ENCODE data around the gene ENDOD1. TPM values are rescaled to one million over a fixed set of nuclear protein-coding genes. Genes with fewer than 3 reads are reported as not detected.
A peak's percentile ranks its signal among the peaks of the same experiment; 100 is the strongest.

Gene ENDOD1
- polyA plus RNA-seq, 3 donors, result 1.3 to 3.4 (median 3.2) TPM

DNA sequence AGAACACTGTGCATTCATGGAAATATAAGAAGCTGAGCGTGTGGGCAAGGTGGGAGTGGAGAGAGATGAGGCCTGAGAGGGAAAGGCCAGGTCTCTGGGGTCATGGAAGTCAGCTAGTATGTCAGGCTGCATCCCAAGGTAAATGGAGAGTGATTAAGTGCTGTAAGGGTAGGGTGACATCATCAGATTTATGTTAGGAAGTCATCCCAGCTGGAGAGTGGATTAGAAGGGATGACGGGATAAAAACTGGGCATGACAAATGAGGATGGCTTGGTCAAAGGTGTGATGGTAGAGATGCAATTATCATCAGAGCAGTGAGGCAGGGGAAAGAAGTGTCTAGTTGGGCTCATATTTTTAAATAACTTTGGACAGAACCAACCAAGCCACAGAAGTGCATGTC is 3.5 kb upstream of the ENDOD1 start:
- Histone ChIP-seq H3K9me3 (replicated peaks in 1 of 2; ENCODE audit: control insufficient read depth in 1 of 2, insufficient read depth in 1 of 2, low read length in 2 of 2) (no peaks in the 10 kb centered on the region), H3K27me3 (ENCODE audit: control insufficient read depth in 2 of 2, insufficient read depth in 2 of 2, low read length in 2 of 2) (peaks cover 3 to 8% of the 10 kb centered on the region in 2 donors), H2AFZ (ENCODE audit: insufficient read depth, low read depth, low read length, poor library complexity, severe bottlenecking) (no peak overlapping the region), H3K4me2 (replicated peaks; ENCODE audit: extremely low read depth, low read length, poor library complexity, severe bottlenecking) (no peak overlapping the region), H3K9ac (ENCODE audit: insufficient read depth, low read length, poor library complexity, severe bottlenecking) (no peak overlapping the region), H4K20me1 (ENCODE audit: insufficient read depth, low read length) (no peaks in the 10 kb centered on the region), H3K36me3 (replicated peaks in 1 of 2; ENCODE audit: control insufficient read depth in 1 of 2, insufficient read depth in 2 of 2, low read length in 2 of 2) (no peaks in the 10 kb centered on the region), H3K79me2 (ENCODE audit: insufficient read depth, low read length) (no peaks in the 10 kb centered on the region), H3K4me1 (ENCODE audit: control insufficient read depth in 1 of 2, insufficient read depth in 2 of 2, low read length in 2 of 2) (peaks cover 14 to 23% of the 10 kb centered on the region in 2 donors), H3K4me3 (replicated peaks in 1 of 3; ENCODE audit: low read depth in 2 of 3, low read length in 3 of 3) (no peak overlapping the region), H3K27ac (ENCODE audit: low read depth in 1 of 2, low read length in 2 of 2) (no peak overlapping the region)
- intact Hi-C loops (cut with micrococcal nuclease), result loop anchor here (5.0 to 10.0 kb wide), 2 partner anchors 109 to 679 kb away; no protein-coding TSS in a partner anchor
- Mint-ChIP-seq H3K9me3 (peaks cover 0 to 2% (median 0%) of the 10 kb centered on the region in 7 donors), H3K4me1 (peaks cover 18% of the 10 kb centered on the region), H3K27me3 (ENCODE audit: low read depth in 3 of 3) (peaks cover 9 to 10% (median 10%) of the 10 kb centered on the region in 3 donors), H3K4me3 (peak overlapping the region in 1 of 2 donors; percentile 26), H3K27ac (no peak overlapping the region), H3K36me3 (no peaks in the 10 kb centered on the region)
- WGBS (ENCODE audit: insufficient coverage), result 100% methylated on average over 1 of the region's 2 CpGs
- DNase-seq, result no peak
- TF ChIP-seq CTCF (IDR thresholded peaks at IDR 0.05), result no peak

DNA sequence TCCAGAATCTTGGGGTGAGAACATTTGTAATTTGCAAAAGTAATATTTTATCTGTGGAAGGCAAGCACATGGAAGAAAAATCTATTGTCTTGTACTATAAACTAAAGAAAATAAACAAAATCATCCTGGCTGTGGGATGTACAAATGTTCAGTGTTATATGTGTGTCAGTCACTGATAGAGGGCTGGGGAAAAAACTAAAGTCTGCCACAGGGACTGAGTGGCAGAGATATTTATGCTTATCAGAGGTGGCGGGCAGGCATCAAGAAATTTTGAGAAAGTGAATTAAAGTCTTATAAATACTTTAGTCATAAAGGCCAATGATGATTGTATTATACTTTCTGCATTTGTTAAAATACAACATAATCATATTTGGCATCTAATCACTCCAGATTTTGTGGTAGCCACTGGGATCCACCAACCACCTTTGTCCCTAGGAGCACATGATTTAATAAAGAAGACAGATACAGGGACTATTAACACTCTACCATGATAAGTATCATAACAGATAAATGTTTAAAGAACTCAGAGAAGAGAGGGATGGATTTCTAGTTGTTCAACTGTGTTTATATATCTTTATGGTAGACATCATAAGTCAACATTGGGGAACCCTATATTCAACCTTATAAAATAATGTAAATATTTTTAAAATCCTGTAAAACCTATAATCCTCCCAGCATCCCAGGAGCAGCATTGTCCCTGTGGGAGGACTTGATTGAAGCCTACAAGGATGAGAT is 2.6 kb upstream of the ENDOD1 start:
- Histone ChIP-seq H2AFZ (ENCODE audit: insufficient read depth, low read depth, low read length, poor library complexity, severe bottlenecking) (no peak overlapping the region), H3K4me2 (replicated peaks; ENCODE audit: extremely low read depth, low read length, poor library complexity, severe bottlenecking) (no peak overlapping the region), H3K27me3 (ENCODE audit: control insufficient read depth in 2 of 2, insufficient read depth in 2 of 2, low read length in 2 of 2) (peaks cover 7 to 8% of the 10 kb centered on the region in 2 donors), H3K4me1 (ENCODE audit: control insufficient read depth in 1 of 2, insufficient read depth in 2 of 2, low read length in 2 of 2) (peaks cover 14 to 23% of the 10 kb centered on the region in 2 donors), H3K4me3 (replicated peaks in 1 of 3; ENCODE audit: low read depth in 2 of 3, low read length in 3 of 3) (no peak overlapping the region), H3K79me2 (ENCODE audit: insufficient read depth, low read length) (no peaks in the 10 kb centered on the region), H3K9me3 (replicated peaks in 1 of 2; ENCODE audit: control insufficient read depth in 1 of 2, insufficient read depth in 1 of 2, low read length in 2 of 2) (no peaks in the 10 kb centered on the region), H4K20me1 (ENCODE audit: insufficient read depth, low read length) (no peaks in the 10 kb centered on the region), H3K27ac (ENCODE audit: low read depth in 1 of 2, low read length in 2 of 2) (no peak overlapping the region), H3K36me3 (replicated peaks in 1 of 2; ENCODE audit: control insufficient read depth in 1 of 2, insufficient read depth in 2 of 2, low read length in 2 of 2) (no peaks in the 10 kb centered on the region), H3K9ac (ENCODE audit: insufficient read depth, low read length, poor library complexity, severe bottlenecking) (no peak overlapping the region)
- intact Hi-C loops (cut with micrococcal nuclease), result loop anchor here (5.0 to 10.0 kb wide), 2 partner anchors 110 to 678 kb away; no protein-coding TSS in a partner anchor
- WGBS (ENCODE audit: insufficient coverage), result no CpG with 5 or more reads among the region's 1 CpG
- Mint-ChIP-seq H3K4me1 (peaks cover 18% of the 10 kb centered on the region), H3K27ac (no peak overlapping the region), H3K9me3 (peaks cover 0 to 2% (median 0%) of the 10 kb centered on the region in 7 donors), H3K27me3 (ENCODE audit: low read depth in 3 of 3) (peaks cover 12 to 16% (median 14%) of the 10 kb centered on the region in 3 donors), H3K4me3 (no peak overlapping the region), H3K36me3 (peaks cover 0 to 7% of the 10 kb centered on the region in 2 donors)
- no peak for DNase-seq
- no peak for TF ChIP-seq CTCF (IDR thresholded peaks at IDR 0.05)

All from CD14-positive monocyte (primary cell).